Tibial nerve (tissue), 4 donors: Measurements from ENCODE around the gene TACR2.

Source experiments
- CTCF ChIP-seq, 5 experiments: fragments of 200-600 bp in 3 of 5; fragments of 450-650 bp in 2 of 5; sonication (generic) in 3 of 5; IDR thresholded peaks; one replicate each; pipeline ENCODE4 v1.5.1; 2016 to 2019; ENCODE audit warnings: antibody characterized with exemption in 5 of 5, mild to moderate bottlenecking in 3 of 5, moderate library complexity in 2 of 5
- EP300 ChIP-seq, 2 donors: sonication (generic); formaldehyde crosslinking; IDR thresholded peaks; one replicate each; pipeline ENCODE4 v1.6.1; 2017; ENCODE audit warnings: antibody characterized with exemption in 2 of 2, mild to moderate bottlenecking in 1 of 2
- POLR2A ChIP-seq, 2 donors: fragments of 450-650 bp; IDR thresholded peaks; one replicate each; pipeline ENCODE4 v1.6.1; 2017; ENCODE audit warnings: antibody characterized with exemption in 2 of 2, mild to moderate bottlenecking in 2 of 2, moderate library complexity in 2 of 2

GRCh38 chr10:69391158-69391557 lies 25.6 kb downstream of the TACR2 start:
- TF ChIP-seq CTCF (IDR thresholded peaks at IDR 0.05) (no peak), EP300 (IDR thresholded peaks at IDR 0.05) (no peak), POLR2A (IDR thresholded peaks at IDR 0.05) (no peak)
